Right atrium auricular region (tissue), 2 donors: ENCODE results near the gene GLI3. TPM values are rescaled to one million over a fixed set of nuclear protein-coding genes. Genes with fewer than 3 reads are reported as not detected.

Source experiments
- DNase-seq: peaks from one replicate; pipeline ENCODE4 v3.0.0-alpha.2; 2019; ENCODE audit warnings: low spot score
- H3K27ac ChIP-seq, 2 donors: fragments of 200-600 bp; sonication (generic); 1 replicate in 1 of 2; 2 replicates in 1 of 2; pipeline ENCODE4 v1.5.1; 2016 to 2019
- H3K27me3 ChIP-seq, 2 donors: fragments of 200-600 bp; sonication (generic); one replicate each; pipeline versions ENCODE4 v1.5.1 to v1.6.0; 2017 to 2019
- H3K36me3 ChIP-seq: fragments of 200-600 bp; sonication (generic); one replicate; pipeline ENCODE4 v1.5.1; 2016
- H3K4me1 ChIP-seq, 2 donors: fragments of 200-600 bp; sonication (generic); one replicate each; pipeline versions ENCODE4 v1.5.1 to v1.6.0; 2017 to 2019
- H3K4me3 ChIP-seq, 2 donors: fragments of 200-600 bp; sonication (generic); 1 replicate in 1 of 2; 2 replicates in 1 of 2; pipeline ENCODE4 v1.5.1; 2017 to 2019; ENCODE audit warnings: mild to moderate bottlenecking in 1 of 2, moderate library complexity in 1 of 2
- H3K9me3 ChIP-seq, 2 donors: fragments of 200-600 bp; sonication (generic); one replicate each; pipeline ENCODE4 v1.5.1; 2019
- total RNA-seq, 2 donors: library from RNA; depleted of rRNA; stranded (reverse); fragments of >200 nt; gene quantifications; one replicate each; pipeline ENCODE4 v1.1.0, GENCODE V29; 2016
- TF ChIP-seq, protein P1 (sequence below), 2 donors: fragments of 200-600 bp; sonication (generic); IDR thresholded peaks; one replicate each; pipeline ENCODE4 v1.5.1; 2019; ENCODE audit warnings: antibody characterized with exemption in 2 of 2

The GLI3 gene
- total RNA-seq, 2 donors from 2014 or later: 1.5 to 2.0 TPM

- Histone ChIP-seq H3K27me3 (no peaks in the 10 kb centered on the region), H3K9me3 (no peaks in the 10 kb centered on the region), H3K4me3 (no peak overlapping the region), H3K36me3 (no peaks in the 10 kb centered on the region), H3K27ac (no peak overlapping the region), H3K4me1 (no peaks in the 10 kb centered on the region)
- TF ChIP-seq, protein P1, sequence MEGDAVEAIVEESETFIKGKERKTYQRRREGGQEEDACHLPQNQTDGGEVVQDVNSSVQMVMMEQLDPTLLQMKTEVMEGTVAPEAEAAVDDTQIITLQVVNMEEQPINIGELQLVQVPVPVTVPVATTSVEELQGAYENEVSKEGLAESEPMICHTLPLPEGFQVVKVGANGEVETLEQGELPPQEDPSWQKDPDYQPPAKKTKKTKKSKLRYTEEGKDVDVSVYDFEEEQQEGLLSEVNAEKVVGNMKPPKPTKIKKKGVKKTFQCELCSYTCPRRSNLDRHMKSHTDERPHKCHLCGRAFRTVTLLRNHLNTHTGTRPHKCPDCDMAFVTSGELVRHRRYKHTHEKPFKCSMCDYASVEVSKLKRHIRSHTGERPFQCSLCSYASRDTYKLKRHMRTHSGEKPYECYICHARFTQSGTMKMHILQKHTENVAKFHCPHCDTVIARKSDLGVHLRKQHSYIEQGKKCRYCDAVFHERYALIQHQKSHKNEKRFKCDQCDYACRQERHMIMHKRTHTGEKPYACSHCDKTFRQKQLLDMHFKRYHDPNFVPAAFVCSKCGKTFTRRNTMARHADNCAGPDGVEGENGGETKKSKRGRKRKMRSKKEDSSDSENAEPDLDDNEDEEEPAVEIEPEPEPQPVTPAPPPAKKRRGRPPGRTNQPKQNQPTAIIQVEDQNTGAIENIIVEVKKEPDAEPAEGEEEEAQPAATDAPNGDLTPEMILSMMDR (IDR thresholded peaks at IDR 0.05): no peak
- DNase-seq: no peak
Measured at GRCh38 chr7:42022056-42022455, 215.0 kb downstream of the GLI3 start.

- no peak for DNase-seq
- H3K4me1 ChIP-seq: no peaks in the 10 kb centered on the region
- H3K27me3 ChIP-seq: no peaks in the 10 kb centered on the region
- TF ChIP-seq, protein P1 (IDR thresholded peaks at IDR 0.05): no peak
- H3K4me3 ChIP-seq: no peak overlapping the region
- no peak overlapping the region for H3K27ac ChIP-seq
- H3K9me3 ChIP-seq: no peaks in the 10 kb centered on the region
- H3K36me3 ChIP-seq: no peaks in the 10 kb centered on the region
Measured at GRCh38 chr7:42021631-42022030, 215.4 kb downstream of the GLI3 start.

DNA sequence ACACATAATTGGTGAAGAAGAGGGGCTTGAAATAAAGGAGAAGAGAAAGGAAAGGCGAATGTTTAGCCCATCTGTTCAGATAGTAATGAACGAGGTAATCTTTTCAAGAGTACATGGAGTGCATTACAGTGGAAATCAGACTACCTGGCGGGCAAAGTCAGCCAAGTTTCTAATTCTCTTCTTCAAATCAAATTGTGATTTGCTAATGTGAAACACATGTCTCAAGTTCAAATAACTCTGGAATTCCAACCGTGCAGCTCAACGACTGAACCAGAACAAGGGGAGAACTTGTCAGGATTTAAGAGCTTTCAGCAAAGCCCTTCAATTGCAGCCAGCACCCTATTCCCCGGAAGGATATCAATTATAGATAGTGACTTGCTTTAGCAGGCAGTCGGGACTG is 216.9 kb downstream of the GLI3 start:
- no peak for DNase-seq
- H3K27me3 ChIP-seq: no peaks in the 10 kb centered on the region
- TF ChIP-seq, protein P1 (IDR thresholded peaks at IDR 0.05): no peak
- H3K27ac ChIP-seq: no peak overlapping the region
- H3K9me3 ChIP-seq: no peaks in the 10 kb centered on the region
- no peaks in the 10 kb centered on the region for H3K4me1 ChIP-seq
- H3K36me3 ChIP-seq: no peaks in the 10 kb centered on the region
- H3K4me3 ChIP-seq: no peak overlapping the region

GRCh38 chr7:42017349-42017986 is 219.5 kb downstream of the GLI3 start:
- DNase-seq: no peak
- Histone ChIP-seq H3K9me3 (peaks cover 0 to 12% of the 10 kb centered on the region in 2 donors), H3K27me3 (no peaks in the 10 kb centered on the region), H3K4me3 (no peak overlapping the region), H3K27ac (no peak overlapping the region), H3K36me3 (no peaks in the 10 kb centered on the region), H3K4me1 (no peaks in the 10 kb centered on the region)
- TF ChIP-seq, protein P1 (IDR thresholded peaks at IDR 0.05): no peak

DNA sequence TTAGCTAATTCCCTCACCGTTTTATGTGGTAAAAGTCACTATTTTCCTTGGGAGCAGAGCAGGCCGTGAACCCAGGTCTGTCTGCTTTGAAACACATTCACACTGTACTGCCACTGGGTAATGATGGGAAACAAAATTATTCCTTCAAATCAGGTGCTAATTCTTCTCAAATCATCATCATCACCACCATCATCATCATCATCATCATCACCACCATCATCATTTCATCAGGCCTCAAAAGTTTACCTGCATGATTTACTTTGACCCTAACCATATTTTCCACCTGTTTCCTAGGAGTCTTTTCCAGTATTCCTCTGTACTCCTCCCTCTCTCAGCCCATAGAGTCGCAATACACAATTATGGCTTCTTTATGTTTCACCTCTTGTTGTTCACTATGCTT is 220.5 kb downstream of the GLI3 start:
- H3K4me1 ChIP-seq: no peaks in the 10 kb centered on the region
- peaks cover 0 to 12% of the 10 kb centered on the region in 2 donors for H3K9me3 ChIP-seq
- no peak overlapping the region for H3K27ac ChIP-seq
- TF ChIP-seq, protein P1 (IDR thresholded peaks at IDR 0.05): no peak
- no peaks in the 10 kb centered on the region for H3K36me3 ChIP-seq
- no peak overlapping the region for H3K4me3 ChIP-seq
- no peaks in the 10 kb centered on the region for H3K27me3 ChIP-seq
- DNase-seq: no peak
